Measurements from ENCODE around the gene SLC41A2. TPM values are rescaled to one million over a fixed set of nuclear protein-coding genes. Genes with fewer than 3 reads are reported as not detected.

Gene SLC41A2
- total RNA-seq, 1 experiment from 2014 or later: 4.3 TPM

- DNase-seq: no peak
- Histone ChIP-seq H2BK5ac (ENCODE audit: insufficient read length, low read length) (no peak overlapping the region), H3K9ac (ENCODE audit: extremely low read depth, insufficient read length, low read length) (no peak overlapping the region), H3T11ph (ENCODE audit: low read length) (no peak overlapping the region), H3K14ac (ENCODE audit: insufficient read depth, low read length) (no peak overlapping the region), H2BK12ac (ENCODE audit: insufficient read length, low read depth, low read length) (no peak overlapping the region), H3K9me3 (ENCODE audit: control insufficient read depth, low read depth, low read length) (no peaks in the 10 kb centered on the region), H2BK15ac (ENCODE audit: low read depth, low read length) (no peak overlapping the region), H3K23me2 (ENCODE audit: insufficient read length, low read depth, low read length, poor library complexity, severe bottlenecking) (no peaks in the 10 kb centered on the region), H3K4me1 (ENCODE audit: insufficient read depth, low read length) (no peaks in the 10 kb centered on the region), H3K56ac (ENCODE audit: insufficient read length, low read depth, low read length) (no peak overlapping the region), H4K8ac (replicated peaks; ENCODE audit: insufficient read length, low read depth, low read length) (no peak overlapping the region), H3K4me2 (ENCODE audit: insufficient read depth, insufficient read length, low read length) (no peak overlapping the region), H4K91ac (ENCODE audit: insufficient read length, low read depth, low read length) (no peak overlapping the region), H3K4ac (ENCODE audit: low read depth, low read length) (no peak overlapping the region), H2AK5ac (ENCODE audit: insufficient read length, low read length) (no peak overlapping the region), H2AFZ (ENCODE audit: low read length) (no peak overlapping the region), H4K5ac (ENCODE audit: insufficient read length, low read depth, low read length) (no peak overlapping the region), H3K23ac (ENCODE audit: insufficient read length, low read depth, low read length) (no peak overlapping the region), H2BK20ac (ENCODE audit: low read depth, low read length, poor library complexity, severe bottlenecking) (no peak overlapping the region), H3K79me2 (ENCODE audit: insufficient read depth, low read length) (no peaks in the 10 kb centered on the region), H2BK120ac (ENCODE audit: low read depth, low read length, poor library complexity, severe bottlenecking) (no peak overlapping the region), H3K27me3 (ENCODE audit: insufficient read depth, low read length) (no peaks in the 10 kb centered on the region), H3K79me1 (ENCODE audit: insufficient read depth, low read depth, low read length, poor library complexity, severe bottlenecking) (no peaks in the 10 kb centered on the region), H3K27ac (ENCODE audit: insufficient read length, low read depth, low read length) (no peak overlapping the region), H4K20me1 (ENCODE audit: control insufficient read depth, insufficient read depth, insufficient read length) (no peaks in the 10 kb centered on the region), H3K18ac (ENCODE audit: insufficient read length, low read depth, low read length) (no peak overlapping the region)
- no peaks in the 10 kb centered on the region; a peak in 2 of 5 replicates for H3K9me3 Mint-ChIP-seq
- peaks cover 4% of the 10 kb centered on the region in 2 experiments for H3K4me1 Mint-ChIP-seq
- H3K27me3 Mint-ChIP-seq (ENCODE audit: low read depth): peaks cover 9% of the 10 kb centered on the region
- no CpG with 5 or more reads among the region's 2 CpGs for WGBS (ENCODE audit: extremely low coverage, insufficient read length, low lambda C conversion rate)
- H3K36me3 Mint-ChIP-seq (ENCODE audit: insufficient read depth in 1 of 3, low read depth in 3 of 3): no peaks in the 10 kb centered on the region
- TF ChIP-seq CTCF (conservative IDR thresholded peaks at IDR 0.05): no peak
- H3K4me3 Mint-ChIP-seq: no peak overlapping the region
- no peak overlapping the region for H3K27ac Mint-ChIP-seq
Observed at GRCh38 chr12:104964856-104965205, 6.7 kb upstream of the SLC41A2 start.
